Effector memory CD4-positive, alpha-beta T cell (primary cell): ENCODE results near the gene KCNJ5.

ENCODE experiments used
- DNase-seq, 3 donors: peaks; one replicate each; pipeline ENCODE4 v3.0.0-alpha.2; 2020
- H3K27ac ChIP-seq: 2 replicates; pipeline ENCODE4 v1.7.0; 2013; ENCODE audit warnings: mild to moderate bottlenecking, low read length, moderate library complexity; ENCODE audit not compliant: insufficient read depth, poor library complexity, severe bottlenecking
- H3K27me3 ChIP-seq: replicated peaks from 2 replicates; pipeline ENCODE4 v1.7.0; 2013; ENCODE audit warnings: mild to moderate bottlenecking, low read length; ENCODE audit not compliant: insufficient read depth, control insufficient read depth, poor library complexity, severe bottlenecking
- H3K36me3 ChIP-seq: 2 replicates; pipeline ENCODE4 v1.7.0; 2013; ENCODE audit warnings: mild to moderate bottlenecking, low read length, moderate library complexity; ENCODE audit not compliant: control insufficient read depth, insufficient read depth
- H3K4me1 ChIP-seq: 2 replicates; pipeline ENCODE4 v1.7.0; 2013; ENCODE audit warnings: low read length, mild to moderate bottlenecking; ENCODE audit not compliant: control insufficient read depth, insufficient read depth, poor library complexity, severe bottlenecking
- H3K4me3 ChIP-seq: 2 replicates; pipeline ENCODE4 v1.7.0; 2013; ENCODE audit warnings: low read length, low read depth, mild to moderate bottlenecking; ENCODE audit not compliant: insufficient read depth, poor library complexity, severe bottlenecking
- H3K9me3 ChIP-seq: 2 replicates; pipeline ENCODE4 v1.7.0; 2013; ENCODE audit warnings: mild to moderate bottlenecking, low read length, moderate library complexity; ENCODE audit not compliant: control insufficient read depth

Gene KCNJ5

DNA sequence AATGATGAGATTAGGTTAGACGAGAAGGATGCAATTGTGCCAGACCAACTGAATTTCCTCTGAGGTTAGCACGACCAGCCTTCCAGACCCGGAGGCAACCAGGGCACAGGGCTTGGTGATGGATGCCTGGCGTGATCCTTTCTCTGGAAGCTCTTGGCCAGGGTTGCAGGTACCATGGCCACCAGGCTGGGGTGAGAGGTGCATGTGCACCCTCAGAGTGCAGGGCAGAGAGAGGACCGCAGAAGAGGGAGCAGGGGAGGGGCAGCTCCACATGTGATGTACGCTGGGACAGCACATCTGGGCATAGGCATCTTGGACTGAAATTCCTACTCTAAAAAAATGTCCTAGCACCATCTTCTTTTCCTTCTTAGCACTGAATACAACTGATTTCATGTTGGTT is 34.9 kb upstream of the KCNJ5 start:
- Histone ChIP-seq H3K36me3 (no peaks in the 10 kb centered on the region), H3K27ac (no peak overlapping the region), H3K4me1 (peaks cover 9% of the 10 kb centered on the region), H3K4me3 (no peak overlapping the region), H3K27me3 (no peaks in the 10 kb centered on the region), H3K9me3 (no peaks in the 10 kb centered on the region)
- DNase-seq: no peak

- H3K36me3 ChIP-seq: no peaks in the 10 kb centered on the region
- no peaks in the 10 kb centered on the region for H3K27me3 ChIP-seq
- H3K27ac ChIP-seq: no peak overlapping the region
- H3K9me3 ChIP-seq: no peaks in the 10 kb centered on the region
- no peak overlapping the region for H3K4me3 ChIP-seq
- peaks cover 9% of the 10 kb centered on the region for H3K4me1 ChIP-seq
- DNase-seq: no peak
Observed at GRCh38 chr11:128857341-128857740, 33.8 kb upstream of the KCNJ5 start.

- DNase-seq: peak; percentile 55 to 62 (median 58)
- Histone ChIP-seq H3K9me3 (no peaks in the 10 kb centered on the region), H3K27me3 (no peaks in the 10 kb centered on the region), H3K4me1 (peaks cover 9% of the 10 kb centered on the region), H3K4me3 (no peak overlapping the region), H3K27ac (no peak overlapping the region), H3K36me3 (no peaks in the 10 kb centered on the region)
Observed at GRCh38 chr11:128859563-128860441, 31.4 kb upstream of the KCNJ5 start.

DNA sequence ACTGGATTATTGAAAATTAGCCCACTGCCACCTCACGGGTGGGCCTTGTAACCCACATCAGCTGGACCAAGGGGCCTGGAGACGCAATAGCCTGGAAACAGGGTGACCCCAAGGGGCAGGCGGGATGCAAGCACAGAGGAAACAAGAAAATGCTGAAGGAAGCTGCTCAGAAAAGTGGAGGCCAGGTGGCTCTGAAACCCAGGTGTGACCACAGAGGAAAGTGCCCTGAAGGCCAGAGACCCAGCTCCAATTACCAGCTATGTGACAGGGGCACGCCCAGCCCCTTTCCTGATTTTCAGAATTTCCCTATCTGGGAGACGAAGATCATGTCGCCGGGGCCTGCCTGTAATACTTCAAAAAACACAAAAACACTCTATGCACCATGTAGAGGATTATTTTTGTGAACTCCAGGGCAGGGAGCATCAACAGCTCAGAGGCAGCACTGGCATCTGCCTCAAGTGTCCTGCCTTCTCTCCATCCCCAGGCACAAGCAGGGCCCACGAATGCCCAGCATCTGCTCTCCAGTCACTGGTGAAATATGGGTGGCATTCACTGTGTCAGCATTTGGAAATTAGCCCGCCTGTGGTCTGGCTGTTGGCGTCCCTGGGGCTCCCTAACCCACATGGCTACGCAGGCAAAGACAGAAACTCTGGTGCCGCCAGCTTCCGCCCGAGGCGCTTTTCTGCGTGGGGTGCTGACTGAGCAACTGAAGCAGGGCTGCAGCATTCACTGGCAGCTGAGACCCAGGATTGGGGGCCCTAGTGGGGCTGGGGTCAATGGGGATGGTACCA is 30.4 kb upstream of the KCNJ5 start:
- Histone ChIP-seq H3K4me3 (no peak overlapping the region), H3K4me1 (peaks cover 9% of the 10 kb centered on the region), H3K27me3 (no peaks in the 10 kb centered on the region), H3K27ac (no peak overlapping the region), H3K36me3 (no peaks in the 10 kb centered on the region), H3K9me3 (no peaks in the 10 kb centered on the region)
- no peak for DNase-seq

GRCh38 chr11:128862406-128862805 is 28.8 kb upstream of the KCNJ5 start:
- Histone ChIP-seq H3K27ac (no peak overlapping the region), H3K4me3 (no peak overlapping the region)
- no peak for DNase-seq

DNA sequence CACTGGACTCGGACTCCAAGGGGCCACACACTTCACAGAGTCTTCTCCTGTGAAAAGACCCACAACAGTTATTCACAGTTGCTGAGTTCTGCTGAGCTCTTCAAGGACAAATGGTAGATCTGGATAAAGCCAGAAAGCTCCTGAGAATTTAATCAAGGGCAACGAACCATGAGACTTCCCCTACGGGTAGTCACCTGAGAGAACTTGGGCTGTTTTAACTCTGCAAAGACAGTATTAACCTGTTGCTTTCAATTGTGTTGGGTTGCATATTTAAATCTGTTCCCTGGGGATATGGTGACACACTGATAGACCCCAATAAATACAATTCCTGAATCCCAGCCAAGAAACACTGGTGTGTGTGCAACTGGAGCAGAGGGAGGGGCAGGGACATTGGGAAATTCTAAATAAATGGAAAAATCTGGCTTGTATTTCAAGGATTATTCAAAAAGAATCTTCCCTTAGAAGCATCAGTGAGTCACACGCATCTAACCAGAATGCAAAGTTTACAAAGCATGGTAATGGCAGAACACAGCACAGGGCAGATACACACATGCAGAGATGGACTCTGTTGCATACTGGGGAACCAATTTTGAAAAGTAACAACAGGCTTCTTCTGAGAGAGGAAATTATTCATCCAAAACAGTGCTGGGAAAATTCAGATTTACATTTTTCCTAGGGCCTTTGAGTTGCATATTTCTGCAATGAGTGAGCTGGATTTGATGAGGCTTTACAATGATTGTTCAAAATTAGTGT is 28.1 kb upstream of the KCNJ5 start:
- Histone ChIP-seq H3K4me3 (no peak overlapping the region), H3K27me3 (no peaks in the 10 kb centered on the region), H3K27ac (no peak overlapping the region), H3K9me3 (no peaks in the 10 kb centered on the region), H3K36me3 (no peaks in the 10 kb centered on the region), H3K4me1 (peaks cover 9% of the 10 kb centered on the region)
- DNase-seq: no peak

More at GRCh38 chr11:128862406-128862805, 28.8 kb upstream of the KCNJ5 start:
- H3K9me3 ChIP-seq: no peaks in the 10 kb centered on the region
- H3K36me3 ChIP-seq: no peaks in the 10 kb centered on the region
- peaks cover 9% of the 10 kb centered on the region for H3K4me1 ChIP-seq
- no peaks in the 10 kb centered on the region for H3K27me3 ChIP-seq

GRCh38 chr11:128865490-128865889 is 25.7 kb upstream of the KCNJ5 start:
- no peak overlapping the region for H3K27ac ChIP-seq
- H3K36me3 ChIP-seq: no peaks in the 10 kb centered on the region
- H3K9me3 ChIP-seq: no peaks in the 10 kb centered on the region
- H3K4me1 ChIP-seq: no peaks in the 10 kb centered on the region
- no peaks in the 10 kb centered on the region for H3K27me3 ChIP-seq
- DNase-seq: no peak
- H3K4me3 ChIP-seq: no peak overlapping the region

DNA sequence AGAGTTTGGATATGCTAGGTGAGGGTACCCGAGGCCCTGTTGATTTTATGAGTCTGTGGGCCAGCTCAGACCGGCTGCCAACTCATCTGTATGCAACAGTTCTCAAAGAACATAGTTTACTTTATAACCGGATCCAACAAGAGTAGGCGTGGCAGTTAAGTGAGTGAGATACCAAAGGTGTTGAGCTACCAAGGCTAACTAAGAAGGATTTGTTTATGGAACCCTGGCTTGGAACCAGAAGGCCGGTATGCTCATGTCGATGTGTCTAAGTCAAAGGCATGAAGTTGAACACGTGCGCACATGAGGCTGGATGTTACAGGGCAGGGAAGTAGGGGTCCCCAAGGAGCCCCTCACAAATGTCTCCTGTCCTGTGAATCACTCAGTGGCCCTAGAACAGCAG is 23.9 kb upstream of the KCNJ5 start, which contains the start of gene KCNJ1:
Gene KCNJ1 (minus strand): TSS at position 20 of the 400 bp plus-strand sequence. CDS start 27,053 bp downstream, outside the sequence.
- Histone ChIP-seq H3K27ac (no peak within 1 kb of the TSS), H3K9me3 (no peaks in the 10 kb centered on the region), H3K4me3 (no peak within 1 kb of the TSS), H3K36me3 (no peaks in the 10 kb centered on the region), H3K4me1 (no peaks in the 10 kb centered on the region), H3K27me3 (no peaks in the 10 kb centered on the region)
- DNase-seq: no peak

DNA sequence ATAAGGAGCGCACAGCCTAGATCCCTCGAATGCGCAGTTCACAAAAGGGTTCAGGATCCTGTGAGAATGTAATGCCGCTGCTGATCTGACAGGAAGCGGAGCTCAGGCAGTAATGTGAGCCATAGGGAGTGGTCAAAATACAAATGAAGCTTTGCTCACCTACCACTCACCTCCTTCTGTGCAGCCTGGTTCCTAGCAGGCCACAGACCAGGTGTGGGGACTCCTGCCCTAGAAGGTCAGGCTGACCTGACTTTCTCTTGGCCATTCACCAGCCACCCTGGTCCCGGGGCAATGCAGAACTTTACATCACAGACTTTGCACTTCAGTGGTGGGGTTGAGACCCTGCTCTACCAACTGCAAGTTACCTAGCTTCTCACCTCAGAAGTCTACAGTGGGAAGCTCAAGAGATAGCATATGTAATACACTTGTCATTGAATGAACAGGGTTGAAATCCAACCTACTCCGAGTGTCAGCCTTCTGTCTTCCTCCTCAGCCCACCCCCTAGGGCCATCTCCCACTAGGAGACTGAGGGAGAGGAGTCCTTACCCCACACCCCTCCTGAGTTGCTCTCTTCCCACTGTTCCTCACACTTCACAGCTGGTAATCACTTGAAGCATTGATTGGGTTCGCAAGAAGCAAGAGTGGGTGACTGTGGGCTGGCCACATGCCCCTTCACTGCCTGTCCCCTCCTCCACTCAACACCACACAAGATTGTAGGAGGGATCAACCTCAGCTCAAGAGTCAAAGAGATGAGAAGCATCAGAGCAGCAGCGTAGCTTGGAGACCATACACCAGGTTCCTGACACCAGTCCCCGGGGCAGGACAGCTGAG is 22.1 kb upstream of the KCNJ5 start:
- H3K4me3 ChIP-seq: no peak overlapping the region
- H3K4me1 ChIP-seq: no peaks in the 10 kb centered on the region
- no peaks in the 10 kb centered on the region for H3K9me3 ChIP-seq
- no peaks in the 10 kb centered on the region for H3K36me3 ChIP-seq
- no peak for DNase-seq
- H3K27me3 ChIP-seq: no peaks in the 10 kb centered on the region
- no peak overlapping the region for H3K27ac ChIP-seq
